GM23248 (cell line): ENCODE measurements around the gene HS6ST1.

Source experiments
- EZH2 ChIP-seq: fragments of 200-600 bp; sonication (generic); IDR thresholded peaks from 2 replicates; pipeline ENCODE4 v1.6.1; 2018; ENCODE audit warnings: antibody characterized with exemption, mild to moderate bottlenecking; ENCODE audit not compliant: insufficient read depth, poor library complexity, severe bottlenecking
- EZH2phosphoT487 ChIP-seq: fragments of 200-600 bp; sonication (generic); IDR thresholded peaks from 2 replicates; pipeline ENCODE4 v1.6.1; 2018; ENCODE audit warnings: antibody characterized with exemption, moderate library complexity, mild to moderate bottlenecking, low read depth; ENCODE audit not compliant: insufficient read depth

DNA sequence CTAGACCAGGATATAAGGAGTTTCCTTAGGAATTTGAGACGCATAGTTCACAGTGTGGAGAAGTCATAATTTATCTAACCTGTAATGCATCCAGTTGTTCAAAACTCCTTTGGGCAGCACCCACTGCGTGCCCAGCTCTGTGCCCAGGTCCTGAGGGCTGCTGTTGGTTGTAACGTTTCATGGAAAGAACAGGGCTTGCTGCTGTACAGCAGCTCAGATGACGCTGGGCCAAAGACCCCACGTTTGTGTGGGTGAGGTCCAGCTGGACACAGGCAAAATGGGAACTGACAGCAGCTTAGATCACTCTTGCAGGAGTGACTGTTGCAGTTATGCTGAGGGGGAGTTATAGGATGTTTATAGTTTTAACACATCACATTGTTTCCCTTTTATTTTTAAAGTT is 30.0 kb upstream of the HS6ST1 start:
- TF ChIP-seq EZH2phosphoT487 (no peak), EZH2 (no peak)
